IMR-90 (cell line): ENCODE data around the gene ERC2. TPM values are rescaled to one million over a fixed set of nuclear protein-coding genes. Genes with fewer than 3 reads are reported as not detected.

Experiments
- ATAC-seq: fragments of 200-7000 bp; cut with Tn5 transposase; 2 replicates; pipeline ENCODE4 v1.9.1; 2020; ENCODE audit warnings: low read depth, mild to moderate bottlenecking, moderate library complexity
- BruUV-seq: library from RNA; stranded (reverse); fragments of 400-500 nt; replicated peaks from 2 replicates; lab custom pipeline; 2021; lab: Mats Ljungman, UMichigan
- CTCF ChIA-PET: fragments of 300-600 bp; formaldehyde crosslinking; extraction: SDS; loops from one replicate; lab custom pipeline; 2021; ENCODE audit warnings: antibody characterized with exemption; lab: Yijun Ruan, JAX
- POLR2A ChIA-PET: fragments of 300-600 bp; sonication (Branson Sonifier 250); formaldehyde crosslinking; loops from one replicate; lab custom pipeline; 2022; ENCODE audit warnings: antibody characterized with exemption; ENCODE audit not compliant: unreplicated experiment; lab: Charles Lee
- DNase-seq: peaks from one replicate; pipeline ENCODE4 v3.0.0; 2013
- H2AFZ ChIP-seq: replicated peaks from 2 replicates; pipeline ENCODE3; 2013; ENCODE audit warnings: low read length, mild to moderate bottlenecking; ENCODE audit not compliant: poor library complexity
- H2AK5ac ChIP-seq: 2 replicates; pipeline ENCODE4 v1.6.1; 2013; ENCODE audit warnings: low read depth, low read length, inconsistent platforms
- H2AK9ac ChIP-seq: replicated peaks from 2 replicates; pipeline ENCODE3; 2013; ENCODE audit warnings: mild to moderate bottlenecking, low read depth, low read length, moderate library complexity; ENCODE audit not compliant: poor library complexity
- H2BK120ac ChIP-seq: 2 replicates; pipeline ENCODE4 v1.6.1; 2013; ENCODE audit warnings: low read depth, low read length, inconsistent platforms
- H2BK15ac ChIP-seq: 3 replicates; pipeline ENCODE4 v1.6.1; 2013; ENCODE audit warnings: low read depth, low read length, inconsistent platforms
- H2BK20ac ChIP-seq: 2 replicates; pipeline ENCODE4 v1.6.1; 2013; ENCODE audit warnings: low read depth, mild to moderate bottlenecking, inconsistent platforms, low read length, moderate library complexity
- H2BK5ac ChIP-seq: 2 replicates; pipeline ENCODE4 v1.6.1; 2013; ENCODE audit warnings: mild to moderate bottlenecking, low read depth, low read length, inconsistent platforms; ENCODE audit not compliant: poor library complexity, severe bottlenecking
- H3K14ac ChIP-seq: replicated peaks from 2 replicates; pipeline ENCODE4 v1.6.1; 2013; ENCODE audit warnings: low read depth, low read length, inconsistent platforms
- H3K18ac ChIP-seq: 2 replicates; pipeline ENCODE4 v1.6.1; 2013; ENCODE audit warnings: low read depth, low read length, control low read depth
- H3K23ac ChIP-seq: 2 replicates; pipeline ENCODE4 v1.6.1; 2013; ENCODE audit warnings: low read depth, low read length, inconsistent platforms
- H3K27ac ChIP-seq: 2 replicates; pipeline ENCODE4 v1.5.1; 2013; ENCODE audit warnings: mild to moderate bottlenecking, control low read depth, low read length; ENCODE audit not compliant: insufficient read depth
- H3K27me3 ChIP-seq: 2 replicates; pipeline ENCODE4 v1.6.1; 2013; ENCODE audit warnings: low read length; ENCODE audit not compliant: control insufficient read depth, insufficient read depth
- H3K36me3 ChIP-seq: 2 replicates; pipeline ENCODE4 v1.6.1; 2013; ENCODE audit warnings: low read length, mixed read lengths; ENCODE audit not compliant: control insufficient read depth, insufficient read depth
- H3K4ac ChIP-seq: 2 replicates; pipeline ENCODE4 v1.6.1; 2013; ENCODE audit warnings: low read depth, low read length, inconsistent platforms
- H3K4me1 ChIP-seq: 2 replicates; pipeline ENCODE4 v1.6.1; 2013; ENCODE audit warnings: low read length, mixed read lengths; ENCODE audit not compliant: control insufficient read depth, insufficient read depth
- H3K4me2 ChIP-seq: 2 replicates; pipeline ENCODE4 v1.6.1; 2013; ENCODE audit warnings: low read depth, mild to moderate bottlenecking, control low read depth, low read length, moderate library complexity
- H3K4me3 ChIP-seq: 2 replicates; pipeline ENCODE4 v1.5.1; 2013; ENCODE audit warnings: low read depth, mild to moderate bottlenecking, control low read depth, low read length, moderate library complexity; ENCODE audit not compliant: insufficient read depth
- H3K56ac ChIP-seq: 2 replicates; pipeline ENCODE4 v1.6.1; 2013; ENCODE audit warnings: low read length, inconsistent platforms; ENCODE audit not compliant: insufficient read depth; ENCODE audit errors: extremely low read depth
- H3K79me1 ChIP-seq, 2 experiments: 2 replicates each; pipeline ENCODE4 v1.6.1; 2013; ENCODE audit warnings: low read length in 2 of 2, inconsistent platforms in 1 of 2, low read depth in 1 of 2
- H3K9ac ChIP-seq: 2 replicates; pipeline ENCODE4 v1.6.1; 2013; ENCODE audit warnings: low read depth, low read length, control low read depth
- H3K9me1 ChIP-seq: 2 replicates; pipeline ENCODE4 v1.6.1; 2013; ENCODE audit warnings: low read length, inconsistent platforms; ENCODE audit not compliant: insufficient read depth
- H3K9me3 ChIP-seq: 2 replicates; pipeline ENCODE4 v1.6.1; 2013; ENCODE audit warnings: low read length; ENCODE audit not compliant: control insufficient read depth, insufficient read depth
- H4K20me1 ChIP-seq: 2 replicates; pipeline ENCODE4 v1.6.1; 2013; ENCODE audit warnings: low read length, inconsistent platforms; ENCODE audit not compliant: insufficient read depth
- H4K5ac ChIP-seq: 2 replicates; pipeline ENCODE4 v1.6.1; 2013; ENCODE audit warnings: mild to moderate bottlenecking, low read depth, low read length, control low read depth
- H4K8ac ChIP-seq, 2 experiments: 2 replicates each; pipeline ENCODE4 v1.6.1; 2013; ENCODE audit warnings: low read depth in 2 of 2, low read length in 2 of 2, control low read depth in 1 of 2, inconsistent platforms in 1 of 2
- H4K91ac ChIP-seq: 2 replicates; pipeline ENCODE4 v1.6.1; 2013; ENCODE audit warnings: low read depth, low read length, inconsistent platforms; ENCODE audit not compliant: insufficient read depth
- CEBPB ChIP-seq: IDR thresholded peaks from 2 replicates; pipeline ENCODE4 v1.6.1; 2012; ENCODE audit warnings: low read depth, low read length, improper control_type of control experiment
- CHD1 ChIP-seq: IDR thresholded peaks from 2 replicates; pipeline ENCODE4 v1.6.1; 2012; ENCODE audit warnings: low read depth, low read length, improper control_type of control experiment
- MAZ ChIP-seq: IDR thresholded peaks from 2 replicates; pipeline ENCODE4 v1.6.1; 2012; ENCODE audit warnings: low read depth, mild to moderate bottlenecking, low read length, improper control_type of control experiment, moderate library complexity, borderline replicate concordance
- MXI1 ChIP-seq: IDR thresholded peaks from 2 replicates; pipeline ENCODE4 v1.6.1; 2012; ENCODE audit warnings: low read depth, mild to moderate bottlenecking, low read length, moderate library complexity, borderline replicate concordance
- RCOR1 ChIP-seq: IDR thresholded peaks from 2 replicates; pipeline ENCODE4 v1.6.1; 2012; ENCODE audit warnings: mild to moderate bottlenecking, low read length, improper control_type of control experiment; ENCODE audit not compliant: insufficient replicate concordance
- SMC3 ChIP-seq: fragments of 150-350 bp; IDR thresholded peaks from 2 replicates; pipeline ENCODE4 v1.6.1; 2016; ENCODE audit warnings: low read depth, mild to moderate bottlenecking, antibody characterized with exemption, low read length, moderate library complexity
- WGBS, 2 experiments: methylation state at CpG; one replicate each; pipeline versions ENCODE4 v1.1.5 to v1.1.7; 2013; ENCODE audit warnings: missing lambda C conversion rate in 2 of 2; ENCODE audit not compliant: insufficient read length in 1 of 2; ENCODE audit errors: extremely low coverage in 2 of 2; 5-methylcytosine and 5-hydroxymethylcytosine counted together
- dilution Hi-C: fragments of 300-500 bp; cut with HindIII; formaldehyde crosslinking; loops from one replicate; pipeline ENCODE4 v1.14.3; 2018; ENCODE audit warnings: low sequenced_read_pairs; ENCODE audit not compliant: unreplicated experiment
- in situ Hi-C: fragments of 300-500 bp; cut with MboI; formaldehyde crosslinking; loops from 3 replicates; pipeline ENCODE4 v1.14.3; 2019; ENCODE audit warnings: low sequenced_read_pairs, inconsistent platforms, mixed read lengths
- intact Hi-C: fragments of 100-400 bp; cut with micrococcal nuclease; formaldehyde crosslinking; loops from 2 replicates; pipeline ENCODE4 v1.10.0; 2022
- polyA plus RNA-seq, 3 experiments: library from polyadenylated mRNA; depleted of rRNA; stranded (reverse); fragments of >200 nt; gene quantifications; 2 replicates each; pipeline ENCODE4 v1.2.3, GENCODE V29; 2012; ENCODE audit warnings: low replicate concordance in 1 of 3
- total RNA-seq: library from RNA; depleted of rRNA; stranded (reverse); fragments of >200 nt; gene quantifications from 2 replicates; pipeline ENCODE4 v1.2.3, GENCODE V29; 2012
- TF ChIP-seq, protein P1 (sequence below): conservative IDR thresholded peaks from 2 replicates; pipeline ENCODE4 v1.5.1; 2012; ENCODE audit warnings: mild to moderate bottlenecking, low read depth, low read length, improper control_type of control experiment
- TF ChIP-seq, protein P2 (sequence below): fragments of 150-350 bp; IDR thresholded peaks from 2 replicates; pipeline ENCODE4 v1.6.1; 2016; ENCODE audit warnings: low read depth, mild to moderate bottlenecking, low read length, moderate library complexity, borderline replicate concordance

Gene ERC2
- total and polyA plus RNA-seq, 2 of the 4 experiments (the other 2 are of a cell fraction) = 0.17 to 0.18 TPM

DNA sequence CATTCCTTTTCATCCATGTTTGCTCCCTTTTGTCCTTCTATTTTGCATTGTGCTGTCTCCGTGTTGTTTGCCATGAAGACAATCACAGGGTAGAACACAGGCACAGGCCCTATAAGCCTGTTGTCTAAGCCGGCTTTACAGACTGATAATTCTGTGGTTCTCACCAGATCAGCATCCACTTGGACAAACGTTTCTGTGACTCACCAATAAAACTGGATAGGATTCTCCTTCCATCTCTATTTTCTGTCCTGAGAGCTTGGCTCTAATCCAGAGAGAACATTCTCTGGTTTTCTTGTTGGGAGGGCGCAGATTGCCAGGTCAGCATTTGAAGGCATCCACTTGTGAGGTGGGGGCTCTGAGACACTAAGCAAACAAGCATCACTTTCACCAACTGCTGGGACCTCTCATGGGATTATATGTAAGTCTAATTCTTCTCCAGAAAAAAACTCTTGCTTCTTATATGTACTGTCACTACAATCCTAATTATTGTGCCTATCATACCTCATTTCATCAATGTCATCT is 101.6 kb downstream of the ERC2 start:
- Histone ChIP-seq H3K14ac (no peak overlapping the region), H3K27ac (no peak overlapping the region), H3K36me3 (no peaks in the 10 kb centered on the region), H3K4me1 (no peaks in the 10 kb centered on the region), H3K4ac (no peak overlapping the region), H2AK5ac (no peak overlapping the region), H3K9me1 (no peaks in the 10 kb centered on the region), H2BK20ac (no peak overlapping the region), H3K79me1 (no peaks in the 10 kb centered on the region), H3K4me2 (no peak overlapping the region), H2BK120ac (no peak overlapping the region), H3K9ac (no peak overlapping the region), H2AK9ac (no peak overlapping the region), H3K4me3 (no peak overlapping the region), H4K91ac (no peak overlapping the region), H3K18ac (no peak overlapping the region), H4K20me1 (no peaks in the 10 kb centered on the region), H2BK15ac (no peak overlapping the region), H3K23ac (no peak overlapping the region), H2AFZ (no peak overlapping the region), H2BK5ac (no peak overlapping the region), H4K5ac (no peak overlapping the region), H3K27me3 (no peaks in the 10 kb centered on the region), H3K9me3 (no peaks in the 10 kb centered on the region), H4K8ac (no peak overlapping the region), H3K56ac (no peak overlapping the region)
- no peak for ATAC-seq
- no TSS peak for BruUV-seq
- ChIA-PET POLR2A (no interaction called here), CTCF (no interaction called here)
- 25% methylated on average over 1 of the region's 4 CpGs; no CpG with 5 or more reads in 1 of the 2 experiments for WGBS, 2 experiments
- TF ChIP-seq, protein P1, sequence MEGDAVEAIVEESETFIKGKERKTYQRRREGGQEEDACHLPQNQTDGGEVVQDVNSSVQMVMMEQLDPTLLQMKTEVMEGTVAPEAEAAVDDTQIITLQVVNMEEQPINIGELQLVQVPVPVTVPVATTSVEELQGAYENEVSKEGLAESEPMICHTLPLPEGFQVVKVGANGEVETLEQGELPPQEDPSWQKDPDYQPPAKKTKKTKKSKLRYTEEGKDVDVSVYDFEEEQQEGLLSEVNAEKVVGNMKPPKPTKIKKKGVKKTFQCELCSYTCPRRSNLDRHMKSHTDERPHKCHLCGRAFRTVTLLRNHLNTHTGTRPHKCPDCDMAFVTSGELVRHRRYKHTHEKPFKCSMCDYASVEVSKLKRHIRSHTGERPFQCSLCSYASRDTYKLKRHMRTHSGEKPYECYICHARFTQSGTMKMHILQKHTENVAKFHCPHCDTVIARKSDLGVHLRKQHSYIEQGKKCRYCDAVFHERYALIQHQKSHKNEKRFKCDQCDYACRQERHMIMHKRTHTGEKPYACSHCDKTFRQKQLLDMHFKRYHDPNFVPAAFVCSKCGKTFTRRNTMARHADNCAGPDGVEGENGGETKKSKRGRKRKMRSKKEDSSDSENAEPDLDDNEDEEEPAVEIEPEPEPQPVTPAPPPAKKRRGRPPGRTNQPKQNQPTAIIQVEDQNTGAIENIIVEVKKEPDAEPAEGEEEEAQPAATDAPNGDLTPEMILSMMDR = no peak
- TF ChIP-seq MXI1 (no peak), CEBPB (no peak), CHD1 (no peak), RCOR1 (no peak), MAZ (no peak), SMC3 (no peak)
- TF ChIP-seq, protein P2, sequence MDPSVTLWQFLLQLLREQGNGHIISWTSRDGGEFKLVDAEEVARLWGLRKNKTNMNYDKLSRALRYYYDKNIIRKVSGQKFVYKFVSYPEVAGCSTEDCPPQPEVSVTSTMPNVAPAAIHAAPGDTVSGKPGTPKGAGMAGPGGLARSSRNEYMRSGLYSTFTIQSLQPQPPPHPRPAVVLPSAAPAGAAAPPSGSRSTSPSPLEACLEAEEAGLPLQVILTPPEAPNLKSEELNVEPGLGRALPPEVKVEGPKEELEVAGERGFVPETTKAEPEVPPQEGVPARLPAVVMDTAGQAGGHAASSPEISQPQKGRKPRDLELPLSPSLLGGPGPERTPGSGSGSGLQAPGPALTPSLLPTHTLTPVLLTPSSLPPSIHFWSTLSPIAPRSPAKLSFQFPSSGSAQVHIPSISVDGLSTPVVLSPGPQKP = no peak
- no peak for DNase-seq
- intact Hi-C loops (no loop called here), dilution Hi-C loops (no loop called here), in situ Hi-C loops (no loop called here)
